Activated B cell treated with CpG ODN at 0.5 μM for 24 hours (primary cell): ENCODE data around the gene GNS. TPM values are rescaled to one million over a fixed set of nuclear protein-coding genes. Genes with fewer than 3 reads are reported as not detected.
A peak's percentile ranks its signal among the peaks of the same experiment; 100 is the strongest.

Experiments
- ATAC-seq: fragments of 200-7000 bp; cut with Tn5 transposase; one replicate; pipeline ENCODE4 v1.10.0; 2021; ENCODE audit warnings: low read depth, mild to moderate bottlenecking, moderate library complexity
- CTCF ChIA-PET: fragments of 350-600 bp; sonication (Branson Sonifier 250); formaldehyde crosslinking; loops from one replicate; lab custom pipeline; 2021; ENCODE audit warnings: antibody characterized with exemption; lab: Charles Lee
- POLR2A ChIA-PET: fragments of 350-600 bp; sonication (Branson Sonifier 250); formaldehyde crosslinking; loops from one replicate; lab custom pipeline; 2021; ENCODE audit warnings: antibody characterized with exemption; lab: Charles Lee
- DNase-seq: peaks from one replicate; pipeline ENCODE4 v3.0.0; 2022
- H3K27ac Mint-ChIP-seq: one replicate; pipeline ENCODE4 v1.8.0; 2020; ENCODE audit warnings: mixed read lengths
- H3K27me3 Mint-ChIP-seq: one replicate; pipeline ENCODE4 v1.8.0; 2021; ENCODE audit warnings: mixed read lengths
- H3K36me3 Mint-ChIP-seq: one replicate; pipeline ENCODE4 v1.8.0; 2021; ENCODE audit warnings: low read depth, mixed read lengths
- H3K4me1 Mint-ChIP-seq: one replicate; pipeline ENCODE4 v1.8.0; 2021; ENCODE audit warnings: mixed read lengths
- H3K4me3 Mint-ChIP-seq: one replicate; pipeline ENCODE4 v1.8.0; 2020; ENCODE audit warnings: mild to moderate bottlenecking, mixed read lengths
- H3K9me3 Mint-ChIP-seq: one replicate; pipeline ENCODE4 v1.8.0; 2020; ENCODE audit warnings: mixed read lengths
- intact Hi-C: fragments of 100-400 bp; cut with micrococcal nuclease; formaldehyde crosslinking; loops from one replicate; pipeline ENCODE4 v1.15.1; 2024
- total RNA-seq: library from RNA; stranded (reverse); gene quantifications from 2 replicates; pipeline ENCODE4 v1.2.3, GENCODE V29; 2022
- TF ChIP-seq, protein P1 (sequence below): fragments of 200-600 bp; IDR thresholded peaks from one replicate; pipeline ENCODE4 v1.8.0; 2022; ENCODE audit warnings: antibody characterized with exemption, mild to moderate bottlenecking

The GNS gene
- total RNA-seq, 1 donor from 2014 or later, result 16.3 TPM

DNA sequence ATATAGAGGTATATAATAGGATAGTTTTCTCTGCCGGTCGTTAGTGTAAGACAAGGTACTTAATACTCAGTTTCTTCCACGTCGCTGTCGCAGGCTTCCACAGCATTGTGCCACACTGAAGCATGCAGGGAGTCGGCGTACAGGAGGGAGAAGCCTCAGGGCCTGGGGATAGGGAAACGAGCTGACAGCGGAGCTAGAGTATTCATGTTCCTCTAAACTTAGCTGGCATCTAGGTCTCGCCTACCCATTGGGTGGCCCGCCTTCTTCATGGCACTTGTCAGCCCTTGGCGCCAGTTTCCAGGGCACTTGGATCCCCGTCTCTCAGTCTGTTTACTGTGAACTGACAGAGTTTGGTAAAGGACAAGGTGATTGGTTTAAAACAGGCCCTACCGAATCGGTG lies 73.6 kb downstream of the GNS start:
- H3K9me3 Mint-ChIP-seq, result no peaks in the 10 kb centered on the region
- H3K27ac Mint-ChIP-seq, result peak overlapping the region; percentile 24
- no peak for DNase-seq
- ChIA-PET CTCF (no interaction called here), POLR2A (interaction anchor here (0.7 to 1.3 kb wide), 2 partner anchors 76 to 1550 kb away, joined by 4 to 6 read pairs; no protein-coding TSS in a partner anchor)
- no peaks in the 10 kb centered on the region for H3K27me3 Mint-ChIP-seq
- ATAC-seq, result no peak
- TF ChIP-seq, protein P1, sequence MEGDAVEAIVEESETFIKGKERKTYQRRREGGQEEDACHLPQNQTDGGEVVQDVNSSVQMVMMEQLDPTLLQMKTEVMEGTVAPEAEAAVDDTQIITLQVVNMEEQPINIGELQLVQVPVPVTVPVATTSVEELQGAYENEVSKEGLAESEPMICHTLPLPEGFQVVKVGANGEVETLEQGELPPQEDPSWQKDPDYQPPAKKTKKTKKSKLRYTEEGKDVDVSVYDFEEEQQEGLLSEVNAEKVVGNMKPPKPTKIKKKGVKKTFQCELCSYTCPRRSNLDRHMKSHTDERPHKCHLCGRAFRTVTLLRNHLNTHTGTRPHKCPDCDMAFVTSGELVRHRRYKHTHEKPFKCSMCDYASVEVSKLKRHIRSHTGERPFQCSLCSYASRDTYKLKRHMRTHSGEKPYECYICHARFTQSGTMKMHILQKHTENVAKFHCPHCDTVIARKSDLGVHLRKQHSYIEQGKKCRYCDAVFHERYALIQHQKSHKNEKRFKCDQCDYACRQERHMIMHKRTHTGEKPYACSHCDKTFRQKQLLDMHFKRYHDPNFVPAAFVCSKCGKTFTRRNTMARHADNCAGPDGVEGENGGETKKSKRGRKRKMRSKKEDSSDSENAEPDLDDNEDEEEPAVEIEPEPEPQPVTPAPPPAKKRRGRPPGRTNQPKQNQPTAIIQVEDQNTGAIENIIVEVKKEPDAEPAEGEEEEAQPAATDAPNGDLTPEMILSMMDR, result no peak
- H3K36me3 Mint-ChIP-seq, result peaks cover 58% of the 10 kb centered on the region
- intact Hi-C loops, result no loop called here
- peaks cover 37% of the 10 kb centered on the region for H3K4me1 Mint-ChIP-seq
- no peak overlapping the region for H3K4me3 Mint-ChIP-seq

DNA sequence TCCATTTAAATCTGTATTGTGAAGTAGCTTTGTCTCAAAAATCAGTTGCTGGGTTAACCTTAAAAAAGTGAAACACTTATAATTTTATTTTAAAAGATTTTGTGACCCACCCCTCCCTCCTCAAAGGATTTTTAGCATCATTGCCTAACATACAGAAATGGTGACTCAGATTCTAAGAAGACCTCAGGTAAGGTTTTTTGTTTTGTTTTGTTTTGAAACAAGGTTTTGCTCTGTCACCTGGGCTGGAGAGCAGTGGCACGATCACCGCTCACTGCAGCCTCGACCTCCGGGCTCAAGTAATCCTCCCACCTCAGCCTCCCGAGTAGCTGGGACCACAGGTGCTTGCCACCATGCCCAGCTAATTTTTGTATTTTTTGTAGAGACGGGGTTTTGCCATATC lies 74.2 kb downstream of the GNS start:
- TF ChIP-seq, protein P1, result no peak
- Mint-ChIP-seq H3K27ac (no peak overlapping the region), H3K4me1 (peaks cover 43% of the 10 kb centered on the region), H3K27me3 (no peaks in the 10 kb centered on the region), H3K4me3 (no peak overlapping the region), H3K9me3 (no peaks in the 10 kb centered on the region), H3K36me3 (peaks cover 54% of the 10 kb centered on the region)
- intact Hi-C loops, result no loop called here
- ChIA-PET POLR2A (interaction anchor here (0.7 to 1.3 kb wide), 2 partner anchors 75 to 1551 kb away, joined by 4 to 6 read pairs; no protein-coding TSS in a partner anchor), CTCF (no interaction called here)
- ATAC-seq (no peak), DNase-seq (no peak)

DNA sequence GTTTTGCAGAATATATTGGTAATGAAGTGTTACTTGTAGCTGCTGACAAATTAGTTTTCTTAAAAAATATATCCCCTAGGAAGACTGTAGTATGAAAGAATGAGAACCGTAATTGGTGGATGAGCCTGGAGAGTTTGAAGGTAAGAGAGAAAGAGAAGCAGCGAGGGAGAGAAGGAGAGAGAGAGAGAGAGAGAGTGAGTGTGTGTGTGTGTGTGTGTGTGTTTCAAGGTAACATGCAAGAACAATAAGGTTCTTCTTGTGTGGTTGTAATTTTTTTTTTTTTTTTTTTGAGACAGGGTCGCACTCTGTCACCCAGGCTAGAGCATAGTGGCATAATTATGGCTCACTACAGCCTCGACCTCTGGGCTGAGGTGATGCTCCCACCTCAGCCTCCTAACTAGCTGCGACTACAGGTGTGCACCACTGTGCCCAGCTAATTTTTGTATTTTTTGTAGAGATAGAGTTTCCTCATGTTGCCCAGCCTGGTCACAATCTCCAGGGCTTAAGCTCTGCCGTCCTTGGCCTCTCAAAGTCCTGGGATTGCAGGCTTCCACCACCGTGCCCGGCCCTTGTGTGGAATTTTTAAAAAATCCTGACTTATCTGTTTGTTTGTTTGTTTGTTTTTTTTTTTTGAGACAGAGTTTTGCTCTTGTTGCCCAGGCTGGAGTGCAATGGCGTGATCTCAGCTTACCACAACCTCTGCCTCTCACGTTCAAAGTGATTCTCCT lies 75.2 kb downstream of the GNS start:
- DNase-seq, result no peak
- POLR2A ChIA-PET, result no interaction called here
- CTCF ChIA-PET, result interaction anchor here (1.3 to 1.4 kb wide), 2 partner anchors 10 to 14 kb away, joined by 4 read pairs; no protein-coding TSS in a partner anchor

DNA sequence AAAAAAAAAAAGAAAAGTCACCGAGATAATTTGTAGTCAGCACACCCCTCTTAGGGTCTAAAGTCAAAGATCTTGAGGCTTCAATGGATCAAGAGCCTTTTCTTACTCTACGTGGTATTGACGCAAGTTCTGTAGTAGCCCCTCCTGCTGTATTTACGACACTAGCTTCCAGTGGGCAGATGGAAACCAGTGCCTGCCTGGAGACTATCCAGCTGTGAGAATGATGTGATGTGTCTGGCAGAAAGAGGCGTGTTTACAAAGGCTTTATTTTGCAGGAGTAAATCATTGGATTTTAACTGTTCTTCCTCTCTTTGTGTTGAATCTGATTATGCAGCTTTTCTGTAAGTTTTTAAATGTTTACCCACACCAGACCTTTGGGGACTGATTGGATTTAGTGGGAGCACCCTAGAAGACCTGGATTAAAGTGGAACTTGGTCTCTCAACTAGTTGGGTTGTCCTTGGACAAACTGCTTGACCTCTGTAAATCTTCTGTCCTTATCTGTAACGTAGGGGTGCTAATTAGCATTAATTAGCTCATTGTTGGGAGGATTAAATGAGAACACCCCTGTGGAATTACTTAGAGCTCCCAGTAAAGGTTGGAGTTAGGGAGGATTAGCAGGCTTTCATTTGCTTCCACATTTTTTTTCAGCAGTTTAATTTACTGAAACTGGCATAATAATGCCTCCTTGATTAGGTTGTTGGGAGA lies 76.5 kb downstream of the GNS start:
- peaks cover 39% of the 10 kb centered on the region for H3K36me3 Mint-ChIP-seq
- DNase-seq, result no peak
- H3K4me3 Mint-ChIP-seq, result no peak overlapping the region
- H3K9me3 Mint-ChIP-seq, result no peaks in the 10 kb centered on the region
- intact Hi-C loops, result no loop called here
- ChIA-PET POLR2A (interaction anchor here (0.5 to 0.9 kb wide), 3 partner anchors 10 to 58 kb away, joined by 3 to 7 read pairs (median 3); no protein-coding TSS in a partner anchor), CTCF (interaction anchor here (1.1 to 1.4 kb wide), 3 partner anchors 8 to 134 kb away, joined by 4 to 5 read pairs (median 4); no protein-coding TSS in a partner anchor)
- H3K27me3 Mint-ChIP-seq, result no peaks in the 10 kb centered on the region
- peaks cover 66% of the 10 kb centered on the region for H3K4me1 Mint-ChIP-seq
- ATAC-seq, result no peak
- TF ChIP-seq, protein P1, result no peak
- peak overlapping the region; percentile 65 for H3K27ac Mint-ChIP-seq

More for the DNA sequence above, 75.2 kb downstream of the GNS start:
- Mint-ChIP-seq H3K4me1 (peaks cover 54% of the 10 kb centered on the region), H3K27ac (no peak overlapping the region), H3K27me3 (no peaks in the 10 kb centered on the region), H3K4me3 (no peak overlapping the region), H3K36me3 (peaks cover 51% of the 10 kb centered on the region), H3K9me3 (no peaks in the 10 kb centered on the region)
- TF ChIP-seq, protein P1, result no peak
- intact Hi-C loops, result no loop called here
- no peak for ATAC-seq
